Measurements from ENCODE around the gene MARK4.

MARK4 gene

GRCh38 chr19:45347570-45348366 is 96.7 kb downstream of the MARK4 start:
- TF ChIP-seq FOXP2 (optimal IDR thresholded peaks at IDR 0.05; ENCODE audit: control extremely low read depth, extremely low read length, insufficient read depth) (no peak), EZH2 (IDR thresholded peaks at IDR 0.05) (no peak), POLR2AphosphoS5 (IDR thresholded peaks at IDR 0.05; ENCODE audit: borderline replicate concordance, low read depth, low read length) (no peak)
- no peak overlapping the region for H3K4me3 ChIP-seq
- H3K36me3 ChIP-seq (ENCODE audit: insufficient read depth, low read length) = peaks cover 14% of the 10 kb centered on the region; the same call in 1 of the 2 replicates
- DNase-seq (ENCODE audit: low read depth, low spot score) = no peak
- no peak overlapping the region for H3K9ac ChIP-seq (ENCODE audit: insufficient read length)
- H3K27ac ChIP-seq = no peak overlapping the region
- H3K9me3 ChIP-seq (ENCODE audit: low read depth, low read length) = no peaks in the 10 kb centered on the region

GRCh38 chr19:45348367-45349125 is 97.5 kb downstream of the MARK4 start:
- no peak for TF ChIP-seq POLR2AphosphoS5 (IDR thresholded peaks at IDR 0.05; ENCODE audit: borderline replicate concordance, low read depth, low read length)
- TF ChIP-seq EZH2 (IDR thresholded peaks at IDR 0.05) = no peak
- no peak for TF ChIP-seq FOXP2 (optimal IDR thresholded peaks at IDR 0.05; ENCODE audit: control extremely low read depth, extremely low read length, insufficient read depth)
- Histone ChIP-seq H3K27ac (no peak overlapping the region), H3K9me3 (ENCODE audit: low read depth, low read length) (no peaks in the 10 kb centered on the region), H3K36me3 (ENCODE audit: insufficient read depth, low read length) (peaks cover 20% of the 10 kb centered on the region; the same call in 1 of the 2 replicates), H3K9ac (ENCODE audit: insufficient read length) (no peak overlapping the region), H3K4me3 (no peak overlapping the region)
- no peak for DNase-seq (ENCODE audit: low read depth, low spot score)

GRCh38 chr19:45349126-45349415 is 98.0 kb downstream of the MARK4 start:
- TF ChIP-seq EZH2 (IDR thresholded peaks at IDR 0.05) = no peak
- no peak for TF ChIP-seq FOXP2 (optimal IDR thresholded peaks at IDR 0.05; ENCODE audit: control extremely low read depth, extremely low read length, insufficient read depth)
- TF ChIP-seq POLR2AphosphoS5 (IDR thresholded peaks at IDR 0.05; ENCODE audit: borderline replicate concordance, low read depth, low read length) = no peak
- DNase-seq (ENCODE audit: low read depth, low spot score) = no peak
- Histone ChIP-seq H3K36me3 (ENCODE audit: insufficient read depth, low read length) (peaks cover 21% of the 10 kb centered on the region; the same call in 1 of the 2 replicates), H3K9me3 (ENCODE audit: low read depth, low read length) (no peaks in the 10 kb centered on the region), H3K4me3 (no peak overlapping the region), H3K27ac (no peak overlapping the region), H3K9ac (ENCODE audit: insufficient read length) (no peak overlapping the region)

- no peak for DNase-seq (ENCODE audit: low read depth, low spot score)
- H3K27ac ChIP-seq = no peak overlapping the region
- H3K36me3 ChIP-seq (ENCODE audit: insufficient read depth, low read length) = peaks cover 25% of the 10 kb centered on the region; the same call in 1 of the 2 replicates
- H3K4me3 ChIP-seq = no peak overlapping the region
- no peak for TF ChIP-seq POLR2AphosphoS5 (IDR thresholded peaks at IDR 0.05; ENCODE audit: borderline replicate concordance, low read depth, low read length)
- TF ChIP-seq FOXP2 (optimal IDR thresholded peaks at IDR 0.05; ENCODE audit: control extremely low read depth, extremely low read length, insufficient read depth) = no peak
- TF ChIP-seq EZH2 (IDR thresholded peaks at IDR 0.05) = no peak
- no peaks in the 10 kb centered on the region for H3K9me3 ChIP-seq (ENCODE audit: low read depth, low read length)
- no peak overlapping the region for H3K9ac ChIP-seq (ENCODE audit: insufficient read length)
Observed at GRCh38 chr19:45349430-45349941, 98.4 kb downstream of the MARK4 start.

GRCh38 chr19:45350477-45351058 is 99.5 kb downstream of the MARK4 start:
- peaks cover 32% of the 10 kb centered on the region; the same call in 1 of the 2 replicates for H3K36me3 ChIP-seq (ENCODE audit: insufficient read depth, low read length)
- no peaks in the 10 kb centered on the region for H3K9me3 ChIP-seq (ENCODE audit: low read depth, low read length)
- DNase-seq (ENCODE audit: low read depth, low spot score) = no peak
- no peak overlapping the region for H3K27ac ChIP-seq
- no peak overlapping the region for H3K9ac ChIP-seq (ENCODE audit: insufficient read length)
- no peak overlapping the region for H3K4me3 ChIP-seq
- TF ChIP-seq POLR2AphosphoS5 (IDR thresholded peaks at IDR 0.05; ENCODE audit: borderline replicate concordance, low read depth, low read length) = no peak
- no peak for TF ChIP-seq FOXP2 (optimal IDR thresholded peaks at IDR 0.05; ENCODE audit: control extremely low read depth, extremely low read length, insufficient read depth)
- no peak for TF ChIP-seq EZH2 (IDR thresholded peaks at IDR 0.05)

- H3K9ac ChIP-seq (ENCODE audit: insufficient read length) = no peak overlapping the region
- no peak overlapping the region for H3K4me3 ChIP-seq
- DNase-seq (ENCODE audit: low read depth, low spot score) = no peak
- TF ChIP-seq POLR2AphosphoS5 (IDR thresholded peaks at IDR 0.05; ENCODE audit: borderline replicate concordance, low read depth, low read length) = no peak
- no peak for TF ChIP-seq FOXP2 (optimal IDR thresholded peaks at IDR 0.05; ENCODE audit: control extremely low read depth, extremely low read length, insufficient read depth)
- TF ChIP-seq EZH2 (IDR thresholded peaks at IDR 0.05) = no peak
- peaks cover 32% of the 10 kb centered on the region; the same call in 1 of the 2 replicates for H3K36me3 ChIP-seq (ENCODE audit: insufficient read depth, low read length)
- no peaks in the 10 kb centered on the region for H3K9me3 ChIP-seq (ENCODE audit: low read depth, low read length)
- H3K27ac ChIP-seq = no peak overlapping the region
Observed at GRCh38 chr19:45351401-45351952, 100.4 kb downstream of the MARK4 start.

GRCh38 chr19:45352062-45352461 is 101.0 kb downstream of the MARK4 start:
- no peak overlapping the region for H3K9ac ChIP-seq (ENCODE audit: insufficient read length)
- peaks cover 37% of the 10 kb centered on the region; the same call in 1 of the 2 replicates for H3K36me3 ChIP-seq (ENCODE audit: insufficient read depth, low read length)
- no peak overlapping the region for H3K4me3 ChIP-seq
- H3K9me3 ChIP-seq (ENCODE audit: low read depth, low read length) = no peaks in the 10 kb centered on the region
- no peak for TF ChIP-seq FOXP2 (optimal IDR thresholded peaks at IDR 0.05; ENCODE audit: control extremely low read depth, extremely low read length, insufficient read depth)
- H3K27ac ChIP-seq = no peak overlapping the region
- DNase-seq (ENCODE audit: low read depth, low spot score) = no peak

GRCh38 chr19:45352471-45352870 is 101.4 kb downstream of the MARK4 start:
- H3K9ac ChIP-seq (ENCODE audit: insufficient read length) = no peak overlapping the region
- peaks cover 38% of the 10 kb centered on the region; the same call in 1 of the 2 replicates for H3K36me3 ChIP-seq (ENCODE audit: insufficient read depth, low read length)
- H3K27ac ChIP-seq = no peak overlapping the region
- no peak overlapping the region for H3K4me3 ChIP-seq
- H3K9me3 ChIP-seq (ENCODE audit: low read depth, low read length) = no peaks in the 10 kb centered on the region
- no peak for DNase-seq (ENCODE audit: low read depth, low spot score)
- TF ChIP-seq POLR2AphosphoS5 (IDR thresholded peaks at IDR 0.05; ENCODE audit: borderline replicate concordance, low read depth, low read length) (no peak), FOXP2 (optimal IDR thresholded peaks at IDR 0.05; ENCODE audit: control extremely low read depth, extremely low read length, insufficient read depth) (no peak), EZH2 (IDR thresholded peaks at IDR 0.05) (no peak)
